NCI-H2029 treated with DMSO at 0.1 percent for 48 hours (cell line): ENCODE data around the gene TIAM1.

Experiments
- DNase-seq: peaks from one replicate; lab custom pipeline; 2025; lab: John Stamatoyannopoulos, UW

The TIAM1 gene

DNA sequence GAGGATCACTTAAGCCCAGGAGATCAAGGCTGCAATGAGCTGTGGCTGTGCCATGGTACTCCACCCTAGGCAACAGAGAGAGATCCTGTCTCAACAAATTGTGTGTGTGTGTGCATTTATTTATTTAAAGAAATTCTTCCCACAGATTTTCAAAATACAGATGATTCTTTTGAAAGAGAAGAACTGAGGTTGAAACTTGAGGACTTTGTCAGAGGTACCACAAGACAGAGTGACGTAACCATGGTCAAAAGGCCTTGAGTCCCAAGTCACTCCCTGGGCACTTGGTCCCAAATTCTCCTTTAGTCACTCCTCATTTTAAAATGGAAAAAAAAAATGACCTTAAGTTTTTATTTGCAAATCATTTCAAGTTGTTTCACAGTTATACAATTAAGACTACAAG, 57.4 kb downstream of the TIAM1 start:
- DNase-seq = no peak

DNA sequence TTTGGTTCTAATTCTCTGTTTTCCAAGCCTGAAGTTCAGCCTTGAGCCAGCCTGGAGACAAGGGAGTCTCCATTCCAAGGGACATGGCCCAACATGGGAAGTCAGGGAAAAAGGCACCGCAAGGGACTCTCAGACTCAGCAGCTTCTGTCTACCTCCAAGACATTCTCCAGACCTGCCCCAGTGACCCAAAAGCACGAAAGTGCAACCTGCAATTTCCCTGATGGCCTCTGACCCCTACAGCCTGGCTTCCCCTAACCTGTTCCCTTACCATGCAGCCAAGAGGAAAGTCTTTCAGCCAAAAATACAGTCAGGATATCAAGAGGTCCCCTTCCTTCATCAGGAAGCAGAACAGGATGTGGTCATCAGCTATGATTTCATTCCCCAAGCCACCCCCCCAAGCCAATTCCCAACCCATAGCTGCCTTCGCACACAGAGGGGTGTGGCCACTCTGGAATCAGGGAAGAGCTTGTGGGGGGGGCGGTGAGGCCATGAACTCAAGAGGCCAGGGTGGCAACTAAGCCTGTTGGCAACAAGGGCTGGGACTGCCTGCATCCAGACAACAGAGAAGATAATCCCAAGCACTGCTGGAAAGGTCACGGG, 59.2 kb downstream of the TIAM1 start:
- no peak for DNase-seq

DNA sequence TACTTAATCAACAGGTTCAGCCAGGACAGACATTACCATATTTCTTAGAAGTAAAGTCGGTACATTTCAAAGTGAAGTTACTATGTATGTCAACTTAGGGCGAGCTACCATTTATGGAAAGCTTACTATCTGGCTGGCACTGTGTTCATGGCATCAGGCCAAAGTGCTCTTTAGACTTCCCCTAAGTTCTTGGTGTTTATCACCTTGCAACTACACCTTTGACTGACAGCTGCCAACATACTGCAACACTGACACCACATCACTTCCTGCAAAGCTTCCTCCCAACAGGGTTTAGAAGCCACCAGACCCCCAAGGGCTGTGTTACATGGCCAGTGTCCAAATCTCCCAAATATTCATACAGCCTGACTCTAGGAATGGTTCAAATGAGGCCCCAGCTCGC, 61.0 kb downstream of the TIAM1 start:
- no peak for DNase-seq

DNA sequence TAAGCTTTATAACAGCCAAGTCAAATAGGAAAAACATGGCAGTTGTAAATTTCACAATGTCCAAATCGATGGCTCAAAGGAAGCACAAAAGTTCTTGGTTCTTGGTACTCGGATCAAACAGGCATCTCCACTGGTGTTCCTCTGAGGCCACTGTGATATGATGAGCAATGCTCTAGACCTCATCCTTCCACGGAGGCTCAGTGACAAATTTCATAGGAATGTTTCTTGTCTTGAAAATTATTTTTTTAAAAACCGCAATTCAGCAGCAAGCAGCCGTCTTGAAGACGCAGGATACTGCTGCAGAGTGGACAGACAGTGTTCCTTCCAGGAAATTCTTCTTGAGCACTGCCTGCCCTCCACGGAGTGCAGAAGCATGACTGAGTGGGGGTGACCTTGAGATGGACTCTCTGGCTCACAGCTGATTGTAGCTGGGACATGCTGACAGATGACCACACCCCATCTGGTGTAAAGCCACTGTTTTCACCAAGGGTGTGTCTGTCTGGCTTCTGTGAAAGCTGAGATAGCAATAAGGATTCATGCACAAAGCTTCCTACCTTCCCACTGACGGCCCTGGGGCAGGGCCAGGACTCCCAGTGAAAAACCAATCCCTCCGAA, 61.9 kb downstream of the TIAM1 start:
- no peak for DNase-seq

DNA sequence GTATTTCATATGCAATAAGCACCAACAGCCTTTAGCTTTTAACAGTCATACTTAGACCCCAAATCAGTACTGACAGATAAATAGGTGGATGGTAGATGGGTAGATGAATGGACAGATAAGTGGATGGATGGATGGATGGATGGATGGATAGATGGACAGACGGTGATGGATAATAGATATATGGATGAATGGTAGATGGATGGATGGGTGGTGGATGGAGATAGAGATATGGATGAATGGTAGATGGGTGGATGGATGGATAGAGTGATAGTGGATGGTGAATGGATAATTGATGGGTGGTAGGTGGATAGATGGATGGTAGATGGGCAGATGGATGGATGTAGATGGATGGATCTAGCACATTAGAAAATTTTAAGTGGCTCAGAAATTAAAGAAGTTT, 62.5 kb downstream of the TIAM1 start:
- DNase-seq = no peak

DNA sequence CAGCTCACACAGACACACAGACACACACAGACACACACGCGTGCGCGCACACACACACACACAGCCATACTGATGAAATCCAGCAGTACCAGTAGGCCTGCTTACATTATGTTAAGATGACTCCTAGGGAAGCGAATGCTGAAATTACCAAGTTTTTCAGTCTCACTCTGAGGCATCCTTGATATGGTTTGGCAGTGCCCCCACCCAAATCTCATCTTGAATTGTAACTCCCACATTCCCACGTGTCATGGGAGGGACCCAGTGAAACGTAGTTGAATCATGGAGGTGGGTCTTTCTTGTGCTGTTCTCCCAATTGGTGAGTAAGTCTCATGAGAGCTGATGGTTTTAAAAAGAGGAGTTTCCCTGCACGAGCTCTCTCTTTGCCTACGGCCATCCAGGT, 64.1 kb downstream of the TIAM1 start:
- no peak for DNase-seq

DNA sequence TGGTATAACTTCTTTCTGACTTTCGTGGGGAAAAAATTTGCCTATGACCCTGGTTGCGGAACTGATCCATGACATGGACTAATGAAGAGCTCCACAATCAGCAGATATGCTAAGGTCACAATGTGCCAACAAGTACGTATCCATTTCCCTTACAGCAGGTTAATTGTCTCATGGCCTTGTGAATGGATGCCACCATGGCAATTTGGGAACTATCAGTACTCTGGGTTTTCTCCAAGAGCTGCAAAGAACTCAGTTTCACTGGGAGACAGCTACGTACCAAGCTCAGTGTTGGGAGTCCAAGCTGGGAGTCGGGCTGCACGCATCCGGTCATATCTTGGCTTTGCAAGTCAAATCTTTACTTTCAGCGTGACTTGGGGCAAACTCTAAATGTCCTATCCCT, 64.8 kb downstream of the TIAM1 start:
- DNase-seq = no peak

DNA sequence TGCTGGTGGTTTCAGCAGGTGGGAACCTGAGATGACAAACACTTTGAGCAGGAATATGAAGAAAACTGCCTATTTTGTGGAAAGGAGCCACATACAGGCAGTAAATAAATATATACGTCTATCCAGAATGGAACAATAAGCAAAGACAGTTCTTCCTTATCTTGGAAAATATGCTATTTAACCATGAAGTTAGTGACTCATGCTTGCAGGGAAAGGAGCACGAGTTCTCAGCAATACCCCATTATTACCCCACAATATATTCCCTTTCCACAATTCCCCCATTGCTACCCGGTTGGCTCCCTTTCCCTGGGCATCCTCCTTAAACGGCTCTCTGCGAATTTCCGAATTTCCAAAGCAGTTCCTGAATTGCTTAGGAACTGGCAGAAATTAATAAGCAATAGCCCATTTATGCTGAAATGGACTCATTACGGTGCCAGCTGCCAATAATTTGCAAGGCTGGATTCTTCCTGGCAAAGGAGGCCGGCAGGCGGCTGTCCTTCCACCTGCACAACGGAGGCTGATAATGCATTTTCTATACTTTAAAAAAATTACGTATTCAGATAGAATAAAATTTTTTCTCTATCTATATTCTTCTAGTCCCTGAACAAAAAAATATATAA, 65.4 kb downstream of the TIAM1 start:
- DNase-seq = no peak

DNA sequence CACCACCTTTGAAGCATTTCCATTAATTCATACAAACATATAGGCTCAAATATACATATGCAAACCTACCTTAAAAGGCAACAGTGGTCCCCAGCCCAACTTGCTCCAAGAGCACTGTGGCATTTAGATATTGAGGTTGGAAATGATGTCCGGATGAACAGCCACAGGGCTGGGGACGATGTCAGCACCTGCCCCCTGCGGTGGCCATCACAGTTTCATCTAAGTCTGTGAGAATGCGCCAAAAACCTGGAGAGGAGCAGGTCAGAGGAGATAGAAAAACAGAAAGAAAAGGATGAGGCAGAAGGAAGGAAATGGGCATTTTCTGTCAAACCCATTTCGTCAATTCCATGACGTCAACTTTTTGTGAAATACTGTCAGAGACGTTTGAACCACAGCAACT, 67.4 kb downstream of the TIAM1 start:
- DNase-seq = no peak

DNA sequence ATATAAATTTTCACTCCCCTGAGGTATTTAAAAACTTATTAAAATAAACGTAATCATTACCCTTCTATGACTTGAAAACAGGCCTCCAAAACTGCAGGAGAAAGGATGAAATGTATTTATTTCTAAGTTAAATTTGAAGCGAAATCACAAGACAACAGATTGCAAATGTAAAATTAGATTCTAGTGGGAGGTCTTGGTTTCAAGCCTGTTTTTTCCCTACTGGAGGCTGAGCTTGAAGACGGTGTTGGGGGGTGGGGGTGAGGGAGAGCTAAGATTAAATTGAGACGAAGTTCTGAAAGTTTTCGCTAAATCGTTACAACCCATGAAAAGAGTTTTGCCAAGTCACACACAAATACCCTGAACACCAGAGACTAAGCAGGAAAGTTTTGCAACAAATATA, 68.2 kb downstream of the TIAM1 start:
- DNase-seq = no peak

DNA sequence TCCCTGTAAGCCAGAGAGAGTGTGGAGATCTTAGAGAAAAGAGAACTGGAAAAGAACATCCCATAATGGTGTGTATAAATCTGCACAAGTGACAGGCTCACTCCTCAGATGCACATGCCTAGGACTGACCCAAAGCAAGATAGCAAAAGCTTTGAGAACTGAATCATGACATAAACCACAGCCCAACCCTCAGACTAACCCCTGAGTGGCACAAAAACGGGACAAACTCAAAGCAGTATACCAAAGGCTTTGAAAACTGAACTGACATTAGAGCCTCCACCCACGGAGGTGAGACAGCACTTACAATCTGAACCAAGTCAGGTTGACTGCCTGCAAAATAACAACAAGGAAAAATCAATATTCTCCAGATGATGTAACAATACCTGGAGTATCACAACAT, 70.8 kb downstream of the TIAM1 start:
- DNase-seq = no peak

DNA sequence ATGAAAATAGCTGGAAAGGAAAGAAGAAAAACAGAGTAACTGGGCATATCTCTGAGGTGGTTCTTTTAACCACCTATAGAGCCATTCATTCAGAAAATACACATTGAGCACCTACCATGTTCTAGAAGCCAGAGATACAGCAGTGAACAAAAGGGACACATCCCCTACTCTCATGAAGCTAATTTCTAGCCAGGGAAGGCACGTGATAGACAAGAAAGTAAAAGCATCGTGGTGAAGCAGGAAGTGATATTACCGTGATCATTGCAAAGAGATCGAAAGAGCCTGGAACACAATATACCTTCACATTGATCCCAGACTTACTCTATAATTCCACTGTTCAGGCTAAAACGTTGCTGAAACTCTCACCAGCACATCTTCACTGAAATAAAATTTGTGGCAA, 76.0 kb downstream of the TIAM1 start:
- DNase-seq = no peak

DNA sequence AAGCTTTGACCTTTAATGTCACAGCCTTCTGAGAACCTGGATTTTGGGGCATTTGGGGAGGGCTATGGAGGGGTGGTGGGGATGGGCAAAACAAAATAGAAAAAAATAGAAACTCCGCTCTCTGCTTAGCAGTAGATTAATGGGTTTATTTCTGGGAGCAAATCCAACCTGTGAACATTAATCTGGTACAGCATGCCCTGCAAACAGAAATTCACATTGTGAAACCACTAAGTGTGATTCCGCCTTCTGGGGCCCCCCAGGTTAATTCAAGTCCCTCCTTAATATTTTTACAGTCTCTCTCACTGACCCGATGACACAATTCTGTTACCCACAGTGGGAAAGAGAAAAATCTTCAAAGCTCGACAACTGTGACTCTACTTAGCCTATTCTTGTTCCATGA, 76.4 kb downstream of the TIAM1 start:
- DNase-seq = no peak

DNA sequence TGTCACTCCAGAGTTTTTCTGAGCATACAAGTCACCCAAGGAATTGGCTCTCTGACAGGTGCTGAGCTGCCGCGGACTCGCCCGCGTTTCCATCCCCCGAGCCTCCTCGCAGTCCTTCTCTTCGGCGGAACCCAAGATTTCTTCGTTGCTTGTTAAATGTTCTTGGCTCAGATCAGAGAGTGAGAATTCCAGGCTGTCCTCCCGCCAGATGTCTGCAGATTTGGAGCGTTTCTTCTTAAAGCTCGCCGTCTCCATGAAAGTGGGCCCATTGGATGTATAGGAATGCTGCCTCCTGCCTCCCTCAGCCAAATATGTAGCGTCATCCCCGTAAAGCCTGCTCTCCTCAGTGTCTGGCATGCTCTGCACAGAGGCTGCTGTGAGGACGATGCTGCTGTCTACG, 77.8 kb downstream of the TIAM1 start:
- DNase-seq = no peak

DNA sequence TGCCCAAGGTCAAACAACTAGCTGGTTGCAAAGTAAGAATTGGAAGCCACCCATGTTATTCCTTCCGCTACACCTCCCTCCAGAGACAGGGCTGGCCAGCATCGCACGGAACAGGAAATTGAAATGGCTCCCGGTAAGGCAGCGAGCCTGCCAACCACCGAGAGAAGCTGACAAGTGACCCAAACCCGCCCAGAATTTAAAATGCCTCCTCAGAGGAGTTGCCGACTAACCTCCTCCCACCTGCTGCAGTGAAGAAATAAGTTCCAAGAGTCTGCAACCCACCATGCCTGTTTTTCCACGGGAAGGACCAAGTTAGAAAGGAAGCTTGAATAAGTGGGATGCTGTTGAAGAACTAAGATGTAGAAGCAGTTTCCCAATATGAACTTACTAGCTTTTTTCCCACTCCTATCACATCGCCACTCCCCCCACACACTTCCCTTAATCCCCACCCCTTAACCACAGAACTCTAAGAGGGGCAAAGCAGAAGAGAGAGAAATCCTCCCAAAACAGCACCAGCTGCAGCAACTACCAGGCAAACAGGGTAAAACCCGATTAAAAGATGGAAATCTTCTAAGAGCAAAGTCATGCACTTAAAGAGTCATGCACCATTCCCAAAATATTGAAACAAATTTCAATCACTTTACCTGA, 78.6 kb downstream of the TIAM1 start:
- DNase-seq = no peak

DNA sequence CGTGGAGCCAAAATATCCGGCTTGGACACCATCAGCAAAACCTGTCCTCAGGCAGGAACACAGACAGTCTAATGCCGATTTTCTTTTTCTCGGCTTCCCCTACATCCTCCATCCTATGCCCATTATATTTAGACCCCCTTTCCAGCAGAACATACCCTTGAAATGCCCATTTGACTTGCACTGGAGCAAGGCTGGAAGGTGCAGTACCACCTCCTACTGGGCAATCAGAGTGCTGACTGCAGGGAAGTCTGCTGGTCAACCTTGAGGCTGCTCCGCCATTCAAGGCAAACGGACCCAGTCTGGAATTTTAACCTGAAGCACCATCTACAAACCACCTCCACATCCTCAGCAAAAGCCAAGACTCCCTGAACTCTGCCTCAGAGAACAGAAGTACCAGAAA, 79.5 kb downstream of the TIAM1 start:
- no peak for DNase-seq

DNA sequence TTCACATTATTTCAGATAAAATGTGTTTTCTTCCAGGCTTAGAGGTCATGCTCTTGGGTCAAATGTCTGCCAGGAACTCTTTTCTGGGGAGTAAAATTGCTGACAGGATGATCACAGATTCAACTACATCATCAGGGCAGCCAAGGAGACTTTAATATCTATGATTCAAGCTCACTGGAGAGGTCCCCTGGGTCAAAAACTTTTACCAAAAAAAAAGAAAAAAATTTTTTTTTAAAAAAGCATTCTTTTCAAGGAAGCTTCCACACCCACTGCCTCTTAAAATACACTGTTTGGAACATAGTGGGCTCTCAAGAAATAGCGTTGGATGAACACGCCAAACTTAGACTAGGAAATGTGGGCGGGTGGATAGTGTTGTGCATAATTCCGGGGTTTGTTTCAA, 81.3 kb downstream of the TIAM1 start:
- DNase-seq = no peak

DNA sequence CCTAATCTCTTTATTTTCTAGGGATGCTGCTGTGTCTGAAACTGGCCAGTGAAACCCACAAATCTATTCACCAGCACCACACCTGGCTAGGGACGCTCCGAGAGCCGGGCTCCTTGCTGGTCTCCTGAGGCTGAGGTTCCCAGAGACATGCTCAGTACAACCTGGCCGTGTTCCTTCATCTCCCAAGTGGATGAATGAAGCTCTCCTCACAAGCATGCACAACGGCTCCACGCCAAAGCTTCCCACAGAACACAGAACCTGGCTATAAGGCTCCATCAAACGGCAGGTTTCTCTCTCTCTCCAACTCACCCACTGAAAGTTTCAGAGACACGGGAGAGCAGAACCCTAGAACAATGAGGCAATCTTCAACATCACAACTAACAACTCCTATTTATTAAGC, 82.3 kb downstream of the TIAM1 start:
- DNase-seq = no peak

DNA sequence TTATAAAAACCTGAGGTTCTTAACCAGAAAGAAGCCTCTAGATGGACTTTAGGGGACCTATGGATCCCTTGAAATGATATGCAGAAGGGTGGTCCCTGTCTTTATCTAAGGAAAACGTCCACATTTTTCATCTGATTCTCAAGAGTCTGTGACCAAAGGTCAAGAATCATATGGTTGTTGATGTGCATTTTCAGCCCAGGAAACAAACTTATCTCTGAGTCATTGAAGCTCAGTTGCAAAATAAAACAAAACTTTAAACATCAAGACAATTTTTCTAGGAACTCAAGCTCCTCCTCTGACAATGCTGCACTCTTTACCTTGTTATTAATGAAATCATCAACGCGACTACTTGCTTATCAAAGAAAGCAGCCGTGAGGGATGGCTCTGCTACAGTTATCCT, 83.3 kb downstream of the TIAM1 start:
- DNase-seq = no peak

DNA sequence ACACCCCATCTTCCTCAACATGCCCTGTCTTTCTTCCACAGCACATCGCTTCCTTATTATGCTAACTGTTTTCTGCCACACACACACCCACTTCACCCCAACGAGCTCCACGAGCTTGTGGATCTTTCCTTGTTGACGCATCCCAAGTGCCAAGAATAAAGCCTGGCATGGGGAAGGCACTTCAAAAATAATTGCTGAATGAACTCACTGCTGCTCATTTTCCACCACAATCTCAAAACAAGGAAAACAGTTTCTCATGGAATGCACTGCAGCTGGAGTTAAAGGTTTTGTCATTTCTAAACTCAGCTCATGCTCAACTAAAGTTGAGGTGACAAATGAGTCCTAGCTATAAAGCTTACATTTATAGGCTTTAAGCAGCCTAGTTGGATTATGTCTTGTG, 86.0 kb downstream of the TIAM1 start:
- DNase-seq = peak; percentile 14

DNA sequence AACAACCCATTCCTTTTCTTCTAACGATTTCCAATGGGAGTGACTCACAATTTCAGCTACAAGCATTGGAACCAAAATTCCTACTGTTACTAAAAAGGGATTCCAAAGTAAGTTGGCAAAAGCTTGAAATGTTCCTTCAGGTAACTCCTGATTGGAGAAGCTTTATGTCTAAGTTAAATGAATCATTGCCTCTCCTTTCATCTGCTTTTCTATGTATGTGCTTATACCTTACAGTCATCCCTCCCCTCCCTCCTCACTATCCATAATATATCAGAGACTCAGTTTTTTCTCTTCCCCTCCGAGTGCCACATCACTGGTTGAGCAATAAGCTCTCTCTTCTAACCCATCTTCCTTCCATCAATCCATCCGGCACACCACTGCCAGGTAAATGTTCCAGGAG, 86.8 kb downstream of the TIAM1 start:
- no peak for DNase-seq

DNA sequence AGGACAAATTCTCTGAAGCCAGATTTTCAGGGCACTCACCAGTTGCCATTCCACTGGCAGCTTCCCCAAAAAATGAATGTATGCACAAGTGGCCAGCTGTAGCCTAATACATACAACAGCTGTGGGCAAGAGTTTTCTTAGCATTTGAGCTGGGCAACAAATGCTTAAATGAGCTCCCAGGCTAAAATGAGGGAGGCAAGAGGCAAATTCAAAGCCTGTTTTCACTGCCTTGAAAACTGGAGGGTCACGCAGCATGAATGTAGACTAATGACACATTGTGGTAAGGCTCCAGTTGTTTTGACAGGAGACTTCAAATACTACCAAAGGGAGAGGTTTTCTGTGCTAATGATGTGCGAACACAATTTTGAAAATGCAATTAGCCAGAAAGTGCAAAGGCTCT, 88.2 kb downstream of the TIAM1 start:
- no peak for DNase-seq

DNA sequence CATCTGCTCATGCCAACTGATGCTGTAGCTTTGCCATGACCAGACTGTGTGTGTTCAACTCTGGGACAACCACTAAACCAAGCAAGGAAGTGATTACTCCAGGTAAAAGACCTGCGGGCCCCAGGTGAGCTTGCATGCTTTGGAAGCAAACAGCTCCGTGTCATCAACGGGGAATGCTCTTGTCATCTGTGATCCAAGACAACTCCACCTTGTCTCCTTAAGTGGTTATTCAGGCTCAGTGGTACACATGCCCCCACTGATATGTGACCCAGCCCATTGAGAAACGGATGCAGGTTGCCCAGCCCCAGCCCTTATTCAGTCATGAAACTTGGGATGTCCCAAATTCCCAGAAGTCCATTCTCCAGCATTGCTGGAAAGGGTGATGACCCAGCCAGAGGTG, 89.0 kb downstream of the TIAM1 start:
- DNase-seq = no peak

DNA sequence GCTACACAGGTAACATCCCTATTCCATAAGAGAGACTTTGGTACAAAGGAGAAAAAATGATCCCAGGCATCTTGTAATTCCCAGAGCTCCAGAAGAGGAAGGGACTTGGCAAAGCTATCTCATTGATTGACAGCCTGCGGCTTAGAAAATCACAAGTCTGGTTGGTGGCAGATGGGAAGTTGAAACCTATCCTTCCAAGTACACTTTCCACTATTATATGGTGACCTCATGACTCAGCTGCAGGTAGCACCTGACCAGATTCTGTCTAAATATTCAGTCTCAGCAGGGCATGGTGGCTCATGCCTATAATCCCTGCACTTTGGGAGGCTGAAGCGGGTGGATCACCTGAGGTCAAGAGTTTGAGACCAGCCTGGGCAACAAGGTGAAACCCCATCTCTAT, 89.9 kb downstream of the TIAM1 start:
- DNase-seq = no peak
